BJ (cell line): ENCODE data around the gene TSPAN33. TPM values are rescaled to one million over a fixed set of nuclear protein-coding genes. Genes with fewer than 3 reads are reported as not detected.
"Not testable (repeated sequence)": the region's sequence is repeated elsewhere in the genome, so short reads cannot be mapped to it uniquely, and the experiment has no call there.

ENCODE experiments used
- CTCF ChIA-PET: fragments of 350-600 bp; formaldehyde crosslinking; extraction: SDS; loops from one replicate; lab custom pipeline; 2021; ENCODE audit warnings: antibody characterized with exemption, inconsistent platforms; lab: Yijun Ruan, JAX
- POLR2A ChIA-PET: fragments of 300-600 bp; sonication (Branson Sonifier 250); formaldehyde crosslinking; extraction: SDS; loops from one replicate; lab custom pipeline; 2021; ENCODE audit warnings: antibody characterized with exemption; lab: Charles Lee
- DNase-seq: peaks from one replicate; pipeline ENCODE4 v3.0.0-alpha.2; 2011; ENCODE audit warnings: low read depth
- H3K27me3 ChIP-seq: 2 replicates; pipeline ENCODE4 v1.6.0; 2011; ENCODE audit warnings: low read length; ENCODE audit not compliant: control insufficient read depth, insufficient read depth
- H3K36me3 ChIP-seq: 2 replicates; pipeline ENCODE4 v1.5.1; 2011; ENCODE audit warnings: low read length; ENCODE audit not compliant: control insufficient read depth, insufficient read depth
- H3K4me3 ChIP-seq: 2 replicates; pipeline ENCODE4 v1.5.1; 2011; ENCODE audit warnings: low read depth, mild to moderate bottlenecking, control low read depth, low read length
- CTCF ChIP-seq: IDR thresholded peaks from 2 replicates; pipeline ENCODE4 v1.5.1; 2011; ENCODE audit warnings: low read depth, mild to moderate bottlenecking, control low read depth, inconsistent platforms, low read length, moderate library complexity; ENCODE audit not compliant: insufficient read depth
- polyA plus RNA-seq: library from polyadenylated mRNA; depleted of rRNA; stranded (reverse); fragments of >200 nt; gene quantifications from 2 replicates; pipeline ENCODE4 v1.2.3, GENCODE V29; 2011

TSPAN33 gene
- polyA plus RNA-seq, 1 experiment: 0.29 TPM

- POLR2A ChIA-PET: no interaction called here
- Histone ChIP-seq H3K4me3 (no peak overlapping the region), H3K27me3 (peaks cover 15% of the 10 kb centered on the region), H3K36me3 (no peaks in the 10 kb centered on the region)
- no peak for TF ChIP-seq CTCF
- no peak for DNase-seq
- CTCF ChIA-PET: interaction anchor here (1.3 kb wide), 1 partner anchor 40 kb away, joined by 7 read pairs; no protein-coding TSS in a partner anchor
Measured at GRCh38 chr7:129170441-129171021, 26.0 kb downstream of the TSPAN33 start.

DNA sequence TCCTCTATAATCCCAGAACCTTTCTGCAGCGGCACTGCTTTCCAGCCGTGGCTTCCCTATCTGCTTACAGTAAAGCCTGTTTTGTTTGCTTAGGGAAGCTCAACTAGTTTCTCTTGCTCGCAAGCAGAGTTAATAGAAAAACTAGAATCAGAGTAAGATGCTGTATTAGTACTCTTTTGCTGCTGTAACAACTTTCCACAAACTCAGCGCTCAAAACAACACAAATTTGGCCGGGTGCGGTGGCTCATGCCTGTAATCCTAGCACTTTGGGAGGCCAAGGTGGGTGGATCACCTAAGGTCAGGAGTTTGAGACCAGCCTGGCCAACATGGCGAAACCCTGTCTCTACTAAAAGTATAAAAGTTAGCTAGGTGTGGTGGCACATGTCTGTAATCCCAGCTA, 29.4 kb downstream of the TSPAN33 start:
- H3K4me3 ChIP-seq, H3K36me3 ChIP-seq, POLR2A ChIA-PET, H3K27me3 ChIP-seq, DNase-seq: not testable (repeated sequence)
- CTCF ChIA-PET: interaction anchor here (2.4 to 2.5 kb wide), 2 partner anchors 10 to 36 kb away, joined by 10 to 12 read pairs; no protein-coding TSS in a partner anchor

DNA sequence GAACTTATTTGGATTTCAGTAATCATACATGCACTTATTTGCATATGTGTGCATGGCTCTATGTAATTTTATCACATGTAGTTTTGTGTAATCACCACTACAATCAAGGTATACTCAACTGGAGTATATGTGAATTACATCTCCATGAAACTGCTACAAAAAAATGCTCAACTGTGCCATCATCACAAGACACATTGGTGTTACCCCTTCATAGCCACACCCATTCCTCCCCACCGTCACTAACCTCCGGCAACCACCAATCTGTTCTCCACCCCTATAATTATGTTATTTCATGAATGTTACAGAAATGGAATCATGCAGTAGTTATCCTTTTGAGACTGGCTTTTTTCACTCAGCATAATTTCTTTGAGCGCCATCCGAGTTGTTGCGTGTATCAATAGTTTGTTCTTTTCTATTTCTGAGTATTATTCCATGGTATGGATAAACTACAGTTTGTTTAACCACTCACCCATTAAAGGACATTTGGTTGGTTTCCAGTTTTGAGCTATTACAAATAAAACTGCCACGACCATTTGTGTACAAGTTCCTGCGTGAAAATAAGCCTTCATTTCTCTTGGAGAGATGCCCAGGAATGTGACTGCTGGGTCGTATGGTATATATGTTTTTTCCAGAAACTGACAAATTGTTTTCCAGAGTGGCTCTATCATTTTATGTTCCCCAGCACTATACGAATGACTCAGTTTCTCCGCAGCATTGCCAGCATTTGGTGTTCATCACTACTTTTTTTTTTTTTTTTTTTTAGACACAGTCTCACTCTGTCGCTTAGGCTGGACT, 32.6 kb downstream of the TSPAN33 start:
- CTCF ChIA-PET: interaction anchor here (1.0 kb wide), 1 partner anchor 13 kb away, joined by 3 read pairs; no protein-coding TSS in a partner anchor
- no peak overlapping the region for H3K4me3 ChIP-seq
- TF ChIP-seq CTCF: no peak

DNA sequence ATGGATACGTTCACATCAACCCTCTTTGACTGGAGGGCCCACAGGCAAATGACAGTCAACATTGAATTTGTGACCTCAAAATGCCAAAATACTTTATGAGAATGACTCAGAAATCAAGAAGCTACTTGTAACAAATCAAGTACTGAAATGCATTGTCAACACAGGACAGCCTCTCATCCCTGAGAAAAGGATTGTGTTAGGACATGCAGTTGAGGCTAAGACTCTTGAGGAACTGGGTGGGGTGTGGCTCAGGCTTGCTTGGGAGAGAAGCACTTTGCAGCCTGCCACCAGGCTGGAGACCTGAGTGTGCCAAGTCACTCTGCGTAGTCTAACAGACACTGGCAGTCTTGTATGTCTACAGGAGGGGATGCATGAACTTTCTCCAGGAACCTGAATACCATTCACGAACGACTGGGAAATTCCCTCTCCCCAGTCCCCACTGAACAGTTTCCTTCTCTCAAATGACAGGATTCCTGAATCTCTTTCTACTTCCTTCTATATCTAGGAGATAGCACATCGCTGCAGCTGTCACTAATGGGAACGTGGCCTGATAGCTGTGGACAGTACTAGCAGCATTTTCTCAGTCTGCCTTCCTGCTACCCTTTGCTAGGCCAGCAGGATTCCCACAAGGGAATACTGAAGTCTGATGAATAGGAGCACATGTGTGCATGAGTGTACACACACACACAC, 40.6 kb downstream of the TSPAN33 start:
- no peak for TF ChIP-seq CTCF
- H3K27me3 ChIP-seq: peaks cover 6% of the 10 kb centered on the region
- H3K36me3 ChIP-seq: no peaks in the 10 kb centered on the region
- CTCF ChIA-PET: interaction anchor here (1.3 kb wide), 1 partner anchor 21 kb away, joined by 4 read pairs; no protein-coding TSS in a partner anchor
- DNase-seq: no peak
- POLR2A ChIA-PET: no interaction called here
- no peak overlapping the region for H3K4me3 ChIP-seq

More for the DNA sequence above, 32.6 kb downstream of the TSPAN33 start:
- POLR2A ChIA-PET: no interaction called here
- Histone ChIP-seq H3K27me3 (peaks cover 10% of the 10 kb centered on the region), H3K36me3 (no peaks in the 10 kb centered on the region)
- DNase-seq: no peak

DNA sequence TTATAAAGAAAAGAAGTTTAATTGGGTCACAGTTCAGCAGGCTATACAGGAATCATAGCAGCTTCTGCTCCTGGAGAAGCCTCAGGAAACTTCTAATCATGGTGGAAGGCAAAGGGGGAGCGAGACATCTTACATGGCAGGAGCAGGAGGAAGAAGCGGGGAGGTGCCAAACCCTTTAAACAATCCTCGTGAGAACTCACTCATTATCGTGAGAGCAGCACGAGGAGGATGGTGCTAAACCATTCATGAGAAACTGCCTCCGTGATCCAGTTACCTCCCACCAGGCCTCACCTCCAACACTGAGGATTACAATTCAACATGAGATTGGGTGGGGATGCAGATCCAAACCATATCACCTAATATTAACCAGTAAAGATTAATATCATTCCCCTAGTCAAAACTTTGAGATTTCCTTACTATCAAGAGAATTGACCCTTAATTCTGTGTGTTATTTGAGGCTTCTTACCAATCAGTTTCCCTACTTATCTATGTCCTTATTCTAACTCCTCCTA, 42.3 kb downstream of the TSPAN33 start:
- no peak overlapping the region for H3K4me3 ChIP-seq
- H3K36me3 ChIP-seq: no peaks in the 10 kb centered on the region
- DNase-seq: no peak
- ChIA-PET CTCF (interaction anchor here (1.3 kb wide), 1 partner anchor 23 kb away, joined by 4 read pairs; no protein-coding TSS in a partner anchor), POLR2A (no interaction called here)
- peaks cover 2% of the 10 kb centered on the region; the same call in 1 of the 2 replicates for H3K27me3 ChIP-seq
- TF ChIP-seq CTCF: no peak
